Endothelial cell (in vitro differentiated cells): Measurements from ENCODE around the gene AQP7. TPM values are rescaled to one million over a fixed set of nuclear protein-coding genes. Genes with fewer than 3 reads are reported as not detected.
A peak's percentile ranks its signal among the peaks of the same experiment; 100 is the strongest.

Source experiments
- DNase-seq: peaks from one replicate; pipeline ENCODE4 v3.0.0; 2021; ENCODE audit warnings: low spot score
- H3K27ac Mint-ChIP-seq: one replicate; pipeline ENCODE4 v1.8.0; 2021; ENCODE audit warnings: mixed read lengths, inconsistent platforms; ENCODE audit not compliant: unreplicated experiment
- H3K27me3 Mint-ChIP-seq: one replicate; pipeline ENCODE4 v1.8.0; 2021; ENCODE audit warnings: mild to moderate bottlenecking, moderate library complexity, mixed read lengths, inconsistent platforms; ENCODE audit not compliant: unreplicated experiment
- H3K36me3 Mint-ChIP-seq: one replicate; pipeline ENCODE4 v1.8.0; 2021; ENCODE audit warnings: mild to moderate bottlenecking, low read depth, mixed read lengths, inconsistent platforms; ENCODE audit not compliant: unreplicated experiment
- H3K4me1 Mint-ChIP-seq: one replicate; pipeline ENCODE4 v1.8.0; 2021; ENCODE audit warnings: mild to moderate bottlenecking, mixed read lengths, inconsistent platforms; ENCODE audit not compliant: unreplicated experiment
- H3K4me3 Mint-ChIP-seq: one replicate; pipeline ENCODE4 v1.8.0; 2021; ENCODE audit warnings: mild to moderate bottlenecking, mixed read lengths, inconsistent platforms; ENCODE audit not compliant: unreplicated experiment
- H3K9me3 Mint-ChIP-seq: one replicate; pipeline ENCODE4 v1.8.0; 2021; ENCODE audit warnings: mixed read lengths, inconsistent platforms; ENCODE audit not compliant: unreplicated experiment
- total RNA-seq: library from RNA; stranded (reverse); fragmentation: NEBNext Ultra II Directional; extraction: Animal tissue kit (Norgen Biotek cat#: 25700); gene quantifications from one replicate; pipeline ENCODE4 v1.2.1, GENCODE V29; 2021; ENCODE audit not compliant: unreplicated experiment
- TF ChIP-seq, protein P1 (sequence below): fragments of 200-600 bp; sonication (generic); IDR thresholded peaks from one replicate; pipeline ENCODE4 v1.5.0; 2021; ENCODE audit warnings: antibody characterized with exemption; ENCODE audit not compliant: unreplicated experiment

Gene AQP7
- total RNA-seq, 1 donor from 2014 or later = 0.64 TPM

- Mint-ChIP-seq H3K4me1 (peaks cover 6% of the 10 kb centered on the region), H3K27ac (peak overlapping the region; percentile 61), H3K9me3 (no peaks in the 10 kb centered on the region), H3K4me3 (no peak overlapping the region), H3K27me3 (peaks cover 11% of the 10 kb centered on the region), H3K36me3 (no peaks in the 10 kb centered on the region)
- TF ChIP-seq, protein P1, sequence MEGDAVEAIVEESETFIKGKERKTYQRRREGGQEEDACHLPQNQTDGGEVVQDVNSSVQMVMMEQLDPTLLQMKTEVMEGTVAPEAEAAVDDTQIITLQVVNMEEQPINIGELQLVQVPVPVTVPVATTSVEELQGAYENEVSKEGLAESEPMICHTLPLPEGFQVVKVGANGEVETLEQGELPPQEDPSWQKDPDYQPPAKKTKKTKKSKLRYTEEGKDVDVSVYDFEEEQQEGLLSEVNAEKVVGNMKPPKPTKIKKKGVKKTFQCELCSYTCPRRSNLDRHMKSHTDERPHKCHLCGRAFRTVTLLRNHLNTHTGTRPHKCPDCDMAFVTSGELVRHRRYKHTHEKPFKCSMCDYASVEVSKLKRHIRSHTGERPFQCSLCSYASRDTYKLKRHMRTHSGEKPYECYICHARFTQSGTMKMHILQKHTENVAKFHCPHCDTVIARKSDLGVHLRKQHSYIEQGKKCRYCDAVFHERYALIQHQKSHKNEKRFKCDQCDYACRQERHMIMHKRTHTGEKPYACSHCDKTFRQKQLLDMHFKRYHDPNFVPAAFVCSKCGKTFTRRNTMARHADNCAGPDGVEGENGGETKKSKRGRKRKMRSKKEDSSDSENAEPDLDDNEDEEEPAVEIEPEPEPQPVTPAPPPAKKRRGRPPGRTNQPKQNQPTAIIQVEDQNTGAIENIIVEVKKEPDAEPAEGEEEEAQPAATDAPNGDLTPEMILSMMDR = peak; percentile 59
- peak; percentile 55 for DNase-seq
Measured at GRCh38 chr9:33415501-33416038, 13.2 kb upstream of the AQP7 start.

DNA sequence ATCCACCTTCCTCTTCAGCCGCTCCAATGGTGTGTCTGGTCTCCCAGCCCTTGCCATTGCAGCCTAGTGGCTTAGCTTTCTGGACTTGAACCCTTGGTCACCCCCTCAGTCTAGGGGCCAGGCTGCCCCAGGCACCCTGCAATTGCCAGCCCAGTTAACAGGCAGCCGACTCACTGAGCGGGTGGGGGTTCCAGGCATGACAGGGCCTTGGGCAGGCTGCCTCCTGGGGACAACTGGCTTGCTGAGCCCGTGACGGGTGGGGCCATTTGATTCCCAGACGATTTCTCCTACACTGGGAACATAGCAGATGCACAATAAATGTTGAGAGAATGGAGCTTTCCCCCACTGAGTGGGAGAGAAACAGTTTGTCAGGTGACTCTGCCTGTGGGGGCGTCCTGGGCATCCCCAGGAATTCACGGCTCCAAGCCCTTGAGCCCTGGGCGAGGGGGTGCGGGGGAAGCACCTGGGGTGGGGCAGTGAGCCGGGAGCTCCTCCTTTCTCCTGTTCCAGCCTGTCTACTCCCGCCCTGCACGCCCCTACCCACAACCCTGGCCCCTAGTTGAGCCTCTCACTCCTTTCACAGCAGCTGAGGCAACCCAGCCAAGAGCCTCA, 12.6 kb upstream of the AQP7 start:
- H3K27ac Mint-ChIP-seq = peak overlapping the region; percentile 61
- peaks cover 7% of the 10 kb centered on the region for H3K27me3 Mint-ChIP-seq
- no peak overlapping the region for H3K4me3 Mint-ChIP-seq
- DNase-seq = no peak
- H3K36me3 Mint-ChIP-seq = no peaks in the 10 kb centered on the region
- no peaks in the 10 kb centered on the region for H3K9me3 Mint-ChIP-seq
- TF ChIP-seq, protein P1 = no peak
- peaks cover 6% of the 10 kb centered on the region for H3K4me1 Mint-ChIP-seq

DNA sequence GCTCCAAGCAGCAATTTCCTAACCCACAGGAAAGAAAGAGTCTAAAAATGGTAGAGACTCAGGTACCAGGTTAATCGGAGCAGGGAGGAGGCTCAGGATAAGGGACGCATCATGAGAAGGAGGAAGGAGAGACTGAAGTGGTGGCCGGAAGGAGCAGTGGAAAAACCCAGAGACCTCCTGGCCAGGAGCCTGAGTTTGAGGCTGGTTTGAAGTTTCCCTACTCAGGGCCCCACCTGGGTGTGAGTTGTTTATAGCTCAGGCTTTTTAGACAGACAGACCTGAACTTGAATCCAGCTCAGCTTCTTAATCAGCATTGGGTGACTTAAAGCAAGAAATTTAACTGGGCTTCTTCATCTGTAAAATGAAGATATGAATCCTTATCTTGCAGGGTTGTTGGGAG, 11.9 kb upstream of the AQP7 start:
- Mint-ChIP-seq H3K4me3 (no peak overlapping the region), H3K27ac (no peak overlapping the region), H3K27me3 (peaks cover 7% of the 10 kb centered on the region), H3K9me3 (no peaks in the 10 kb centered on the region), H3K36me3 (no peaks in the 10 kb centered on the region), H3K4me1 (peaks cover 6% of the 10 kb centered on the region)
- no peak for DNase-seq
- TF ChIP-seq, protein P1 = no peak

GRCh38 chr9:33408087-33408486, 5.7 kb upstream of the AQP7 start:
- no peak for DNase-seq
- Mint-ChIP-seq H3K27me3 (peaks cover 5% of the 10 kb centered on the region), H3K4me3 (no peak overlapping the region), H3K4me1 (peaks cover 3% of the 10 kb centered on the region), H3K36me3 (no peaks in the 10 kb centered on the region), H3K27ac (no peak overlapping the region), H3K9me3 (no peaks in the 10 kb centered on the region)
- TF ChIP-seq, protein P1 = no peak

- no peak overlapping the region for H3K4me3 Mint-ChIP-seq
- no peak for DNase-seq
- H3K36me3 Mint-ChIP-seq = no peaks in the 10 kb centered on the region
- peaks cover 3% of the 10 kb centered on the region for H3K4me1 Mint-ChIP-seq
- H3K27me3 Mint-ChIP-seq = peaks cover 8% of the 10 kb centered on the region
- TF ChIP-seq, protein P1 = no peak
- no peak overlapping the region for H3K27ac Mint-ChIP-seq
- H3K9me3 Mint-ChIP-seq = no peaks in the 10 kb centered on the region
Measured at GRCh38 chr9:33407061-33407460, 4.7 kb upstream of the AQP7 start.
